GM23338 (cell line): Measurements from ENCODE around the gene CIRBP. TPM values are rescaled to one million over a fixed set of nuclear protein-coding genes. Genes with fewer than 3 reads are reported as not detected.

ENCODE experiments used
- ATAC-seq: fragments of 200-7000 bp; cut with Tn5 transposase; 3 replicates; pipeline ENCODE4 v1.9.1; 2020
- DNase-seq: peaks from one replicate; pipeline ENCODE4 v3.0.0-alpha.2; 2015; ENCODE audit warnings: low spot score
- H2AFZ ChIP-seq: fragments of 200-600 bp; sonication (generic); 2 replicates; pipeline ENCODE4 v1.8.0; 2016; ENCODE audit warnings: antibody characterized with exemption, mild to moderate bottlenecking, moderate library complexity
- H3F3A ChIP-seq: fragments of 200-600 bp; sonication (generic); replicated peaks from 2 replicates; pipeline ENCODE4 v1.8.0; 2017; ENCODE audit warnings: antibody characterized with exemption, mixed run types, low read depth
- H3K27ac ChIP-seq: fragments of 200-600 bp; sonication (generic); 2 replicates; pipeline ENCODE4 v1.6.1; 2016; ENCODE audit warnings: low read depth
- H3K27me3 ChIP-seq: fragments of 200-600 bp; sonication (generic); 2 replicates; pipeline ENCODE4 v1.8.0; 2016; ENCODE audit warnings: mild to moderate bottlenecking, mixed run types, moderate library complexity; ENCODE audit not compliant: insufficient read depth
- H3K36me3 ChIP-seq: fragments of 200-600 bp; sonication (generic); 2 replicates; pipeline ENCODE4 v1.8.0; 2016; ENCODE audit warnings: mild to moderate bottlenecking; ENCODE audit not compliant: insufficient read depth
- H3K4me1 ChIP-seq: fragments of 200-600 bp; sonication (generic); 2 replicates; pipeline ENCODE4 v1.8.0; 2016; ENCODE audit warnings: mild to moderate bottlenecking, moderate library complexity; ENCODE audit not compliant: insufficient read depth
- H3K4me2 ChIP-seq: fragments of 200-600 bp; sonication (generic); 2 replicates; pipeline ENCODE4 v1.7.1; 2017; ENCODE audit warnings: mixed run types
- H3K4me3 ChIP-seq: fragments of 200-600 bp; sonication (generic); 2 replicates; pipeline ENCODE4 v1.6.1; 2016; ENCODE audit warnings: mixed run types
- H3K79me2 ChIP-seq: fragments of 200-600 bp; sonication (generic); replicated peaks from 2 replicates; pipeline ENCODE4 v1.8.0; 2017; ENCODE audit warnings: mild to moderate bottlenecking; ENCODE audit not compliant: insufficient read depth
- H3K9me2 ChIP-seq: fragments of 200-600 bp; sonication (generic); 2 replicates; pipeline ENCODE4 v1.8.0; 2017; ENCODE audit not compliant: insufficient read depth
- H4K20me1 ChIP-seq: fragments of 200-600 bp; sonication (generic); replicated peaks from 2 replicates; pipeline ENCODE4 v1.8.0; 2017; ENCODE audit warnings: mild to moderate bottlenecking; ENCODE audit not compliant: insufficient read depth
- H3K27ac Mint-ChIP-seq: 2 replicates; pipeline ENCODE4 v1.8.0; 2020; ENCODE audit warnings: inconsistent platforms, mild to moderate bottlenecking, moderate library complexity, mixed read lengths
- H3K27me3 Mint-ChIP-seq: 3 replicates; pipeline ENCODE4 v1.8.0; 2022; ENCODE audit warnings: low read depth, mild to moderate bottlenecking, moderate library complexity, mixed read lengths, inconsistent platforms; ENCODE audit not compliant: insufficient read depth, poor library complexity
- H3K36me3 Mint-ChIP-seq: 3 replicates; pipeline ENCODE4 v1.8.0; 2021; ENCODE audit warnings: low read depth, mild to moderate bottlenecking, inconsistent platforms, moderate library complexity, mixed read lengths
- H3K4me1 Mint-ChIP-seq: 3 replicates; pipeline ENCODE4 v1.8.0; 2020; ENCODE audit warnings: mild to moderate bottlenecking, inconsistent platforms, mixed read lengths
- H3K4me3 Mint-ChIP-seq: 3 replicates; pipeline ENCODE4 v1.8.0; 2021; ENCODE audit warnings: moderate library complexity, mild to moderate bottlenecking, inconsistent platforms, mixed read lengths
- H3K9me3 Mint-ChIP-seq: 3 replicates; pipeline ENCODE4 v1.8.0; 2020; ENCODE audit warnings: moderate library complexity, mild to moderate bottlenecking, inconsistent platforms, mixed read lengths
- CREB1 ChIP-seq: fragments of 250-450 bp; sonication (Bioruptor Pico); IDR thresholded peaks from 2 replicates; pipeline ENCODE4 v1.5.0; 2020; ENCODE audit warnings: low read depth, mild to moderate bottlenecking, moderate library complexity
- CTCF ChIP-seq, 2 experiments: fragments of 200-600 bp in 1 of 2; sonication (generic) in 1 of 2; conservative IDR thresholded peaks; 2 replicates each; pipeline versions ENCODE4 v1.5.1 to v1.6.1; 2016 to 2017; ENCODE audit warnings: antibody characterized with exemption in 2 of 2, low read depth in 2 of 2, mild to moderate bottlenecking in 2 of 2, moderate library complexity in 1 of 2
- ETS1 ChIP-seq: IDR thresholded peaks from 2 replicates; pipeline ENCODE4 v1.6.1; 2016; ENCODE audit warnings: antibody characterized with exemption
- EZH2 ChIP-seq: fragments of 200-600 bp; sonication (generic); IDR thresholded peaks from one replicate; pipeline ENCODE4 v1.8.0; 2017; ENCODE audit warnings: antibody characterized with exemption, mild to moderate bottlenecking, low read depth; ENCODE audit not compliant: unreplicated experiment
- JUNB ChIP-seq: IDR thresholded peaks from one replicate; pipeline ENCODE4 v1.6.1; 2016; ENCODE audit warnings: antibody characterized with exemption; ENCODE audit not compliant: unreplicated experiment
- NANOG ChIP-seq: IDR thresholded peaks from 2 replicates; pipeline ENCODE4 v1.6.1; 2016; ENCODE audit warnings: antibody characterized with exemption, borderline replicate concordance
- POLR2AphosphoS5 ChIP-seq: IDR thresholded peaks from 2 replicates; pipeline ENCODE4 v1.6.1; 2016; ENCODE audit warnings: antibody characterized with exemption, low read depth
- ZNF331 ChIP-seq: fragments of 250-450 bp; sonication (Bioruptor Pico); IDR thresholded peaks from 2 replicates; pipeline ENCODE4 v1.5.0; 2020; ENCODE audit warnings: low read depth, mild to moderate bottlenecking, moderate library complexity
- ZNF462 ChIP-seq: fragments of 250-450 bp; sonication (Bioruptor Pico); IDR thresholded peaks from 2 replicates; pipeline ENCODE4 v1.5.0; 2020; ENCODE audit warnings: mild to moderate bottlenecking, moderate library complexity
- polyA plus RNA-seq: library from polyadenylated mRNA; unstranded; fragments of >200 nt; fragmentation: Nextera tagmentation; extraction: Ambion mirVana; gene quantifications from 2 replicates; pipeline ENCODE4 v1.2.1, GENCODE V29; 2016
- total RNA-seq: library from RNA; depleted of rRNA; stranded (reverse); fragments of >200 nt; shearing (Covaris generic); gene quantifications from 2 replicates; pipeline ENCODE4 v1.2.3, GENCODE V29; 2014

The CIRBP gene
- total and polyA plus RNA-seq, 2 experiments from 2014 or later: 153 to 202 TPM

GRCh38 chr19:1284979-1285736 is 16.0 kb downstream of the CIRBP start:
- no peak for TF ChIP-seq CREB1
- TF ChIP-seq ZNF462 (CRISPR knock-in tag): no peak
- no peak for TF ChIP-seq ETS1
- no peak for TF ChIP-seq JUNB
- TF ChIP-seq POLR2AphosphoS5: no peak
- TF ChIP-seq EZH2: no peak
- no peak for TF ChIP-seq ZNF331
- no peak for TF ChIP-seq NANOG
- TF ChIP-seq CTCF (conservative IDR thresholded peaks at IDR 0.05; ENCODE audit: low read depth in 2 of 2): no peak
- Mint-ChIP-seq H3K9me3 (no peaks in the 10 kb centered on the region), H3K4me1 (peaks cover 13% of the 10 kb centered on the region), H3K4me3 (peak overlapping the region; percentile 55), H3K27me3 (peaks cover 19% of the 10 kb centered on the region), H3K36me3 (no peaks in the 10 kb centered on the region), H3K27ac (no peak overlapping the region)
- Histone ChIP-seq H3K79me2 (no peaks in the 10 kb centered on the region), H3K4me2 (peak overlapping the region; percentile 77), H3F3A (peaks cover 20% of the 10 kb centered on the region), H3K4me3 (peak overlapping the region; percentile 60), H2AFZ (peak overlapping the region; percentile 85; the same call in 1 of the 2 replicates), H3K36me3 (no peaks in the 10 kb centered on the region), H3K9me2 (no peaks in the 10 kb centered on the region), H4K20me1 (no peaks in the 10 kb centered on the region), H3K27ac (no peak overlapping the region), H3K27me3 (peaks cover 26% of the 10 kb centered on the region), H3K4me1 (no peaks in the 10 kb centered on the region)
- DNase-seq: peak; percentile 68
- ATAC-seq: peak; percentile 26
